Measurements from ENCODE around the gene FSTL1.

GRCh38 chr3:120446891-120447668 lies 3.7 kb downstream of the FSTL1 start:
- TF ChIP-seq, protein P1, sequence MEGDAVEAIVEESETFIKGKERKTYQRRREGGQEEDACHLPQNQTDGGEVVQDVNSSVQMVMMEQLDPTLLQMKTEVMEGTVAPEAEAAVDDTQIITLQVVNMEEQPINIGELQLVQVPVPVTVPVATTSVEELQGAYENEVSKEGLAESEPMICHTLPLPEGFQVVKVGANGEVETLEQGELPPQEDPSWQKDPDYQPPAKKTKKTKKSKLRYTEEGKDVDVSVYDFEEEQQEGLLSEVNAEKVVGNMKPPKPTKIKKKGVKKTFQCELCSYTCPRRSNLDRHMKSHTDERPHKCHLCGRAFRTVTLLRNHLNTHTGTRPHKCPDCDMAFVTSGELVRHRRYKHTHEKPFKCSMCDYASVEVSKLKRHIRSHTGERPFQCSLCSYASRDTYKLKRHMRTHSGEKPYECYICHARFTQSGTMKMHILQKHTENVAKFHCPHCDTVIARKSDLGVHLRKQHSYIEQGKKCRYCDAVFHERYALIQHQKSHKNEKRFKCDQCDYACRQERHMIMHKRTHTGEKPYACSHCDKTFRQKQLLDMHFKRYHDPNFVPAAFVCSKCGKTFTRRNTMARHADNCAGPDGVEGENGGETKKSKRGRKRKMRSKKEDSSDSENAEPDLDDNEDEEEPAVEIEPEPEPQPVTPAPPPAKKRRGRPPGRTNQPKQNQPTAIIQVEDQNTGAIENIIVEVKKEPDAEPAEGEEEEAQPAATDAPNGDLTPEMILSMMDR (IDR thresholded peaks at IDR 0.05; ENCODE audit: low read depth, low read length), result no peak
- TF ChIP-seq EZH2phosphoT487 (IDR thresholded peaks at IDR 0.05; ENCODE audit: low read depth), result no peak
